ENCODE data around the gene GPC1. TPM values are rescaled to one million over a fixed set of nuclear protein-coding genes. Genes with fewer than 3 reads are reported as not detected.

The GPC1 gene
- polyA plus RNA-seq, 1 experiment: 46.8 TPM

DNA sequence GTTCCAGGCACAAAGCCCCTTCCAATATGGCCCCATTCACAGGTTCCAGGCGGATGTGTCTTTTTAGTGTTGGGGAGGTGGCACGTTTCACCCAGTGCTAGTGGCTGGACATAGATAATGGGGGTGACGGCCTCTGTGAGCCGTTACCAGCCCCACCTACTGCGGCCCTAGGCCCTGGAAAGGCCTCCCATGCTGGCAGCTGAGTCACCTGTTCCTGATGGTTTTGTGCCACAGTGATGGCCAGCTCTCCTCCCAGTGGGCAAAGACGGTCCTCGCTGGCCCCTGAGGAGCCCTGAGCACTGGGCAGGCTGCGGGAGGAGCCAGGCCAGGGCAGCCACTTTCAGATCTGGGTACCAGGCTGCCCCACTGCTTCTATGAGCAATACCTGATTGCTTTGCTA lies 40.0 kb upstream of the GPC1 start:
- ChIA-PET POLR2A (no interaction called here), CTCF (no interaction called here)
- Histone ChIP-seq H3K9me3 (ENCODE audit: control insufficient read depth, insufficient read depth, low read length) (no peaks in the 10 kb centered on the region; the same call in 1 of the 2 replicates), H3K4me3 (ENCODE audit: low read depth, low read length) (no peak overlapping the region), H3K27ac (ENCODE audit: low read depth, low read length) (no peak overlapping the region), H3K27me3 (ENCODE audit: control insufficient read depth, insufficient read depth, low read length) (no peaks in the 10 kb centered on the region)
- DNase-seq (ENCODE audit: low read depth, low spot score): no peak
- TF ChIP-seq, protein P1, sequence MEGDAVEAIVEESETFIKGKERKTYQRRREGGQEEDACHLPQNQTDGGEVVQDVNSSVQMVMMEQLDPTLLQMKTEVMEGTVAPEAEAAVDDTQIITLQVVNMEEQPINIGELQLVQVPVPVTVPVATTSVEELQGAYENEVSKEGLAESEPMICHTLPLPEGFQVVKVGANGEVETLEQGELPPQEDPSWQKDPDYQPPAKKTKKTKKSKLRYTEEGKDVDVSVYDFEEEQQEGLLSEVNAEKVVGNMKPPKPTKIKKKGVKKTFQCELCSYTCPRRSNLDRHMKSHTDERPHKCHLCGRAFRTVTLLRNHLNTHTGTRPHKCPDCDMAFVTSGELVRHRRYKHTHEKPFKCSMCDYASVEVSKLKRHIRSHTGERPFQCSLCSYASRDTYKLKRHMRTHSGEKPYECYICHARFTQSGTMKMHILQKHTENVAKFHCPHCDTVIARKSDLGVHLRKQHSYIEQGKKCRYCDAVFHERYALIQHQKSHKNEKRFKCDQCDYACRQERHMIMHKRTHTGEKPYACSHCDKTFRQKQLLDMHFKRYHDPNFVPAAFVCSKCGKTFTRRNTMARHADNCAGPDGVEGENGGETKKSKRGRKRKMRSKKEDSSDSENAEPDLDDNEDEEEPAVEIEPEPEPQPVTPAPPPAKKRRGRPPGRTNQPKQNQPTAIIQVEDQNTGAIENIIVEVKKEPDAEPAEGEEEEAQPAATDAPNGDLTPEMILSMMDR (IDR thresholded peaks at IDR 0.05; ENCODE audit: low read depth, low read length): no peak

DNA sequence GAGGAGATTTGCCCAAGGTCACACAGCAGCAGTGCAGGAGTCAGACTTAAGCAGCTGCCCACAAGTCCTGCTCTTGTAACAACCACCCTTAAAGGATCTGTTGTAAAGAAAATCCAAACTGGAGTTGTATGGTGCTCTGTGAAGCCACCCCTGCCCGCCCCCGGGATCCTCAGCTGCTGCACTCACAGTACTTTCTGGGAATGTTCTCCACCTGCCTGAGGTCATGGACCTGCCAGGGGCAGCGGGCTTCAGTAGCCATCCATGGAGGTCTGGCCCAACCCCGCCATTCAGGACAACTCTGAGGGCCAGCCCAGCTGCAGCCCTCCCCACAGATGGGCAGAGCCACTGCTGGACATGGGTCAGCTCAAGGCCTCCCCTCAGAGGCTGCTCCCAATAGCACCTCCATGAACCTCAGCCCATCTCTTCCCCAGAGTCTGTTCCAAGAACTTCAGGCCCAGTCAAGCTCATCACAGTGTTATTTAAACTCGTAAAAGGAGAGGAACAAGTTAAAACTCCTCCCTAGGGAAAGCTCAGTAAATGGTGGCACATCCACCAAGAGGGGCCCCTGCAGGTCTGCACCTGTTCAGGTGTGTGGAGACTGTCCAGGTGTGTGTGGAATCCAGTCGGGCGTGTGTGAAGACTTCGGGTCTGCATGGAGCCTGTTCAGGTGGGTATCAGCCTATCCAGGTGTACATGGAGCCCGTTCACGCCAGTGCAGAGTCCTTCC lies 39.4 kb upstream of the GPC1 start:
- CTCF ChIA-PET: no interaction called here
- DNase-seq (ENCODE audit: low read depth, low spot score): no peak
- POLR2A ChIA-PET: interaction anchor here (1.1 kb wide), 1 partner anchor 26 kb away, joined by 3 read pairs; no protein-coding TSS in a partner anchor
- H3K9me3 ChIP-seq (ENCODE audit: control insufficient read depth, insufficient read depth, low read length): no peaks in the 10 kb centered on the region; the same call in 1 of the 2 replicates
- TF ChIP-seq, protein P1 (IDR thresholded peaks at IDR 0.05; ENCODE audit: low read depth, low read length): no peak
- H3K4me3 ChIP-seq (ENCODE audit: low read depth, low read length): no peak overlapping the region
- H3K27me3 ChIP-seq (ENCODE audit: control insufficient read depth, insufficient read depth, low read length): no peaks in the 10 kb centered on the region
- no peak overlapping the region for H3K27ac ChIP-seq (ENCODE audit: low read depth, low read length)

DNA sequence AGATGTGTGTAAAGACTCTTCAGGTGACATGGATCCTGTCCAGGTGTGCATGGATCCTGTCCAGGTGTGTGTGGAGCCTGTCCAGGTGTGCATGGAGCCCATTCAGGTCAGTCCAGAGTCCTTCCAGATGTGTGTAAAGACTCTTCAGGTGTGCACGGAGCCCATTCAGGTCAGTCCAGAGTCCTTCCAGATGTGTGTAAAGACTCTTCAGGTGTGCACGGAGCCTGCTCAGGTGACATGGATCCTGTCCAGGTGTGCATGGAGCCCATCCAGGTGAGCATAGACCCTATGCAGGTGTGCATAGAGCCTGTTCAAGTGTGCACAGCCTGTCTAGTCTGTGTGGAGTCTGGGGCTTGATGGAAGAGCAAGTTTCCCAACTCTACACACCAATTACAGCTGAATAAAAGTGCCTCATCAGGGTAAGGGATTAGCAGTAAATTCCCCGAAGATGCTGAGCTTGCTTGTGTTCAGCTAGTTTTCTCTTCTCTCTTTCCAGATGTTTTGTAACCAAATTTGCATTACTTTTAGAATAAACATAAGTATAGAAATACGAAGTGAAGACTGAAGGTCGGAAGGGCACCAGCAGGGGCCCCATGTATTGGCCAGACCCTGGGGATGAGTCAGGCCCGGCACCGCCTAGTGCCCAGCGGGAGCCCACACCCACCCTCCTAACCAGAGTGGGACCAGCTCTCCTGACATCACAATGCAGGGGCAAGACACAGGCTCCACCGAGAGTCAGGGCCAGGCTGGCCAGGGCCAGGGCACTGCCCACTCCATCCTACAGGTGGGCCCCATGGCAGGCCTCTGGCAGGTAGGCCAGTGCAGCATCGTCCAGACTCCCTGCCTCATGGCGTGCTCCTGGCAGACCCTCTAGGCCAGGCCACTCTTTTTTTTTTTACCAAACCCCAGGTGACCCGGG lies 38.6 kb upstream of the GPC1 start:
- Histone ChIP-seq H3K27ac (ENCODE audit: low read depth, low read length) (no peak overlapping the region), H3K4me3 (ENCODE audit: low read depth, low read length) (no peak overlapping the region), H3K9me3 (ENCODE audit: control insufficient read depth, insufficient read depth, low read length) (no peaks in the 10 kb centered on the region; the same call in 1 of the 2 replicates), H3K27me3 (ENCODE audit: control insufficient read depth, insufficient read depth, low read length) (no peaks in the 10 kb centered on the region)
- CTCF ChIA-PET: no interaction called here
- TF ChIP-seq, protein P1 (IDR thresholded peaks at IDR 0.05; ENCODE audit: low read depth, low read length): no peak
- DNase-seq (ENCODE audit: low read depth, low spot score): no peak
- POLR2A ChIA-PET: interaction anchor here (1.1 kb wide), 1 partner anchor 27 kb away, joined by 3 read pairs; no protein-coding TSS in a partner anchor

DNA sequence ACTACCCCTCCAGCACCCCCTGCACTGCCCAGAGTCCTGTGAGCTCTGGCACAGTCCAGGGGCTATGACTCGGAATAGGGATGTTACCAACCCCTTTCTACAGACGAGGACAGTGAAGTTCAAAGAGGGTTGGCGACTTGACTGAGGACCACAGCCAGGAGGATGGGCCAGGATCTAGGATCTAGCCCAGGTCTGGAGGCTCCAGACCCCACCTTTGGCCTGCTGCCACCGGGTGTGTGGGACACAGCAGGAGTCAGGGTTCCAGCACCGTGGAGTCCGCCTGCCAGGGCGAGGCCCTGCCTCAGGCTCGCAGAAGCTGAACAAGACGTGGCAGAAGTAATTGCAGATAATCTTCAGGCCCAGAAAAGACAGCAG lies 37.9 kb upstream of the GPC1 start:
- H3K9me3 ChIP-seq (ENCODE audit: control insufficient read depth, insufficient read depth, low read length): no peaks in the 10 kb centered on the region; the same call in 1 of the 2 replicates
- ChIA-PET CTCF (no interaction called here), POLR2A (no interaction called here)
- H3K27me3 ChIP-seq (ENCODE audit: control insufficient read depth, insufficient read depth, low read length): no peaks in the 10 kb centered on the region
- no peak for DNase-seq (ENCODE audit: low read depth, low spot score)
- TF ChIP-seq, protein P1 (IDR thresholded peaks at IDR 0.05; ENCODE audit: low read depth, low read length): no peak
- no peak overlapping the region for H3K4me3 ChIP-seq (ENCODE audit: low read depth, low read length)
- H3K27ac ChIP-seq (ENCODE audit: low read depth, low read length): no peak overlapping the region

All from AG04450 (cell line).